AG08395 (cell line): ENCODE measurements around the gene PSMD14.
"Not testable (repeated sequence)": the region's sequence is repeated elsewhere in the genome, so short reads cannot be mapped to it uniquely, and the experiment has no call there.

ENCODE experiments used
- DNase-seq: peaks from one replicate; pipeline ENCODE4 v3.0.0; 2012; ENCODE audit warnings: mixed read lengths, low spot score

The PSMD14 gene

GRCh38 chr2:161308178-161308955 is at the start of gene PSMD14:
PSMD14 (plus strand) TSS chr2:161308425; CDS start chr2:161318826, 10,401 bp downstream.
- DNase-seq = peak; percentile 91

DNA sequence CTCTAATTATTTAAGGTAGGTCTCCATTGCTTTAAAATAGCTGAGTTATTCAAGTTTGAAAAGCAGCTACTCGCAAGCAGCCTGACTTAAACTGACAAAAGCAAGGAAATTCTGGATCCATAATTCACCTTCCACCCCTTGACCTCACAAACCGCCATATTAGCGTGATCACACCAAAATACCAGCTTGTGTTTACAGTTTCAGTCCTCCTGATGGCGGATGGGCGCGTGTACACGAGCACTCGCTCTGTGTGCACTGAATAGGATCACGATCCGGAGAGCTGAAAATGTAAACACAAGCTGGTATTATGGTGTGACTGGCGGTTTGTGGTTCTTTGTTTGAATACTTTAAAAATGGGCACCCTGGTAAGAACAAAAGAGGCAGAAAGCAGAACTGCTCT is 42.4 kb upstream of the PSMD14 start:
- no peak for DNase-seq

GRCh38 chr2:161269111-161269510 is 39.1 kb upstream of the PSMD14 start:
- no peak for DNase-seq

DNA sequence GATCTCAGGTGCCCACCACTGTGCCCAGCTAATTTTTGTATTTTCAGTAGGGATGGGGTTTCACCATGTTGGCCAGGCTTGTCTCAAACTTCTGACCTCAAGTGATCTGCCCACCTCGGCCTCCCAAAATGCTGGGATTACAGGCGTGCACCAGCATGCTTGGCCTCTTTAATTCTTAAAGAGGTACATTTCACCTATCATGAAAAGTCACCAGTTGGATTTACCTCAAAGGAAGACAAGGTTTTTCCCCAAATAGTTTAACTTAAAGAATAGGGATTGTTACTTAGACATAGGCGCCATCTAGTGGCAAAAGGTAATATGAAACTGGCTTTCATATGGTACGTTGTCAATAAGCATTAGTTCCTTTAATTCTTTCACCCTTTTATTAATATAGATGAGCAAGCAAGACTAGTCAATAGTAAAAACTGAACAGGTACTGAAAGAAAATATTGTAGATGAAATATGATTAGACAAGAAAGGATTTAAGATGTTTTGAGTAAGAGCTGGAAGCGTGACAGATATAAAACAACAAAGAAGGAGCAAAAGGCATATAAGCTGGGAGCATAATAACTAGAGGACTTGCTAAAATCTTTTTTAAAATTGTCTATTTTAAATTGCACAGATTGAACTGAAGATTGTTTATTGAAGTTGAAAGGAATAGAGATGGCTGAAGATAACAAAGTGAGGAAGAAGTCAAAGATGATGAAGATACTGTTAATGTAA is 35.0 kb upstream of the PSMD14 start:
- peak; percentile 38 for DNase-seq

DNA sequence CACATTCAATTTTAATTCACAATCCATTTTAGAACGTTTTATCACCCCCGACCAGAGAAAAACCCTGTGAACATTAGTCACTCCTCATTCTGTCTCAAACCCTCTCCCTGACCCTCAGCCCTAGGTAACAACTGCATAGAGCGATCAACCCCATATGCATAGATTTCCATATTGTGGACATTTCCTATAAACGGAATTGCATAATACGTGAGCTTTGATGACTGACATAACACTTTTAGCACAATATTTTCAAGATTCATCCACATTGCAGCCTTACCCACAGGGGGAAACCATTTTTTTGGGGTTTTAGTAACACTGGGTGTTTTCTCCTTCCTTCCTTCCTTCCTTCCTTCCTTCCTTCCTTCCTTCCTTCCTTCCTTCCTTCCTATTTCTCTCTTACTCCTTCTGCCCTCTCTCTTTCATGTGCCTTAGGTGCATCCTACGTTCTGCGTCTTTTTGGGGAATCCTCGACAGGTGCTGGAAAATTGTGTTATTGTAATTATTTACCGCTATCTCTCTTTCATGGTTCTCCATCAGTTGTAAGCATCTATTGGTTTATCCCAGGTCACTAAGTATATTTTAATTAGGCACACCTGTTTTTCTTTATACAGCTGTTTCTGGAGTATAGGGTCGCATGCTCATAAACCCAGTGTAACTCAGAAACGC is 29.5 kb upstream of the PSMD14 start:
- DNase-seq = peak; percentile 38

DNA sequence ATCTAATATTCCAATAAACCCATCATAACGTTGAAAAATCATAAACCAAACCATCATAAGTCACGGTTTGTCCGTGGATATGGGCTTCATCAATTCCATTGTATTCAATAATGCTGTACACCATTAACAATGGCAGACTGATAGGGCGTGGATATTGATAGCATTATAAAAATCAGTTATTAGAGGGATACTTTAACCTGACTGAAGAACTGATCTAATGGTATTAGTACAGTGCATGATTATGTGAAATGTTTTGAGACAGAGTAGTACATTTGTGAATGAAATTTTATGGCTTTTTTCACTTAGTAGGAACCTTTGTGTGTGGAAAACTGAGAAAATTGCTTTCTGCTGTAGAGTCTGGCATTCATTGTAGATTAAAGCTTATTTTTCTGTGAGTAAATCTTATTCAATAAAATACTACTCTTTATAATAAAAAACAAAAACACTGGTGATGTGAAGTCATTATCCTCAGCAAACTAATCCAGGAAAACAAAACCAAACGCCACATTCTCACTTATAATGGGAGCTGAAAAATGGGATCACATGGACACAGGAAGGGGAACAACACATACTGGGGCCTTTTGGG is 28.9 kb upstream of the PSMD14 start:
- DNase-seq = not testable (repeated sequence)

DNA sequence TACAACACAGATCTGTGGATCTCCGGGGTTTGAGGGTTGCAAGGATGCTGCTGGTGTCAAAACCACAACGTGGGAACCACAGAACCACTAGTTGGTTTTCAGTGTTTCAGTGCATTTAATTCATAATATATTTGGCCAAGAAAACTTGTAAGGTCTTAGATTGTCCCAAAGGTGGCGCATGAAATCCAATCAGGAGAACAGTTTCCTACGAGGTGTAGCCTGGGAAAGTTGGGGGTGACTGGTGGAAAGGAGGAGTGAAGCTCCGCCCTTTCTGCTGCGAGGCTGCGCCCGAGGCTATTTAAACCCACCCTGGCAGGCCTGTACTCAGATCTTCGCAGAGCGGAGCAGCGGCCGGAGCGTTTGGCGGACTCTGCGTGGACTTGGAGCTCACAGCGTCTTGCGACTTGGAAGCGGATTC is 27.3 kb upstream of the PSMD14 start:
- DNase-seq = not testable (repeated sequence)

GRCh38 chr2:161281615-161282310 is 26.5 kb upstream of the PSMD14 start:
- not testable (repeated sequence) for DNase-seq

GRCh38 chr2:161282311-161282644 is 25.9 kb upstream of the PSMD14 start:
- DNase-seq = not testable (repeated sequence)

- DNase-seq = peak; percentile 5
Observed at GRCh38 chr2:161283926-161284325, 24.3 kb upstream of the PSMD14 start.

- DNase-seq = no peak
Observed at GRCh38 chr2:161303535-161304050, 4.6 kb upstream of the PSMD14 start.

DNA sequence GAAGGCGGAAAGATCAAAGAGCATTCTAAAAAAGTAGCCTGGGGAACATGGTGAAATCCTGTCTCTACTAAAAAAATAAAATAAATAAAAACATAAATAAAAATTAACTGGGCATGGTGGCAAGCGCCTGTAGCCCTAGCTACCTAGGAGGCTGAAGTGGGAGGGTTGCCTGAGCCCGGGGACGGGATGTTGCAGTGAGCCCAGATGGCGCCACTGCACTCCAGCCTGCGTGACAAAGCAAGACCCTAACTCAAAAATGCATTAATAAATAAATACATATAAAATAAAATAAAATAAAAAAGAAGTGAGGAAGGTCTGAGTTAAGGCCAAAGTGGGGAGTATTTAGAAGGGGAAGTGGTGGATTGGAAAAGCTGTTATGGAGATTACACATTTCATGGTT is 1.3 kb upstream of the PSMD14 start:
- no peak for DNase-seq

- DNase-seq = no peak
Observed at GRCh38 chr2:161307676-161308075, 549 bp upstream of the PSMD14 start.

- peak; percentile 6 for DNase-seq
Observed at GRCh38 chr2:161312996-161313395, 4.8 kb downstream of the PSMD14 start.

DNA sequence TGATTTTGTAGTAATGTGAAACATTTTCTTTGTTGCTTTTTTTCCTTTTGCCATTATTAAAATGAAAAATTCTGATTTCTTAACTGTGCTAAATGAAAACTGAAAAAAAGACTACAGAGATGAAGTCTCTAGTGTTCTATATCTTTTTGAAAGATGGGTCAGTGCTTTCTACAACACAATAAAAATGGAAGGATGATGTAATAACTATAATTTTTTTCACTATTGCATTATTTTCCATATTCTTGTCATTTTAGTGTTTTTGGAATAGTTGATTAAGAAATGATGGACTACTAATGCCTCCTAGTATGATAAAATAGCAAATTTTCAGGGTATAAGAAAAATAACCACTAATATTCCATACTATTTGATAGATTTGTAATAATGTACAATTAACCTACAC is 7.2 kb downstream of the PSMD14 start:
- DNase-seq = no peak

DNA sequence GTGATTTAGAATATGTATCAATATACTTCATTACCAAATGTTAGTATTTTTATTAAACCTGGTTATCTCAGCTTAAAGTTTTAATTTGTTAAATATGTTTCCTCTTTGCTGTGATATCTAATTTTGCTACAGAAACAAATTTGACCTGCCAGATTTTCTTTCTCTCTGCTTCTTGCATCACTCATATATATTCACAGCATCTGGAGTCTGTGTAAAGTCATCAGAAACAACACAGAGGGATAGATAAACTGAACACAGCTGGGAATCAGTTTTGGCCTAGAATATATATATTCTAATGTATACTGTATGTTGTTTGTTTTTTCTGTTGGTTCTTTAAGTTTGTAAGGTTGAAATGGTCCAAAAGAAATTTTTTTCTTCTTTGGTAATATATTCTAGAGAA is 8.5 kb downstream of the PSMD14 start:
- DNase-seq = no peak

DNA sequence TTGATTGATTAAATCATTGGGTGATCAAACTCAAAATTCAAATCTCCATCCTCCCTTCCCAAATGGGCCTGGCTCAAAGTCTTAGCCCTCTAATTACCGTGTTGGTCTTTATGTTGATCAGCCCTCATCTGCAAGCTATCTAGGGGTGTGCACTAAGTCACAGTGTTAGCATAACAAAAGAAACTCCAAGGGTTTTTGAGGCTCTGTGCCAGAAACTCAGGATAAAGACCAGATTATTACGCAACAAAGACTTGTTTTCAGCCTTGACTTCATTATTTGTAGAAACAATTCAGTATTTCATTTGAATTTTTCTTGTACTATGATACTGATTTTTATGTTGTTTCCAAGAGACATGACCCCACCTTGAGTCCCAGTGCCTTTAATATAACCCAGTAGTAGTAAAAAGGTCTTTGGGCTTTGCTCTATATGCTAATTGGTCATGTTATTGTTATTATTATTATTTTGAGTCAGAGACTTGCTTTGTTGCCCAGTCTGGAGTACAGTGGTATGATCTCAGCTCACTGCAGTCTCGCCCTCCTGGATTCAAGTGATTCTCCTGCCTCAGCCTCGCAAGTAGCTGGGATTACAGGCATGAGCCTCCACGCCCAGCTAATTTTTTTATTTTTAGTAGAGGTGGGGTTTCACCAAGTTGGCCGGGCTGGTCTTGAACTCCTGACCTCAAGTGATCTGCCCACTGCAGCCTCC is 13.9 kb downstream of the PSMD14 start:
- DNase-seq = no peak

GRCh38 chr2:161324876-161325275 is 16.7 kb downstream of the PSMD14 start:
- DNase-seq = no peak

- DNase-seq = no peak
Observed at GRCh38 chr2:161327582-161327981, 19.4 kb downstream of the PSMD14 start.

DNA sequence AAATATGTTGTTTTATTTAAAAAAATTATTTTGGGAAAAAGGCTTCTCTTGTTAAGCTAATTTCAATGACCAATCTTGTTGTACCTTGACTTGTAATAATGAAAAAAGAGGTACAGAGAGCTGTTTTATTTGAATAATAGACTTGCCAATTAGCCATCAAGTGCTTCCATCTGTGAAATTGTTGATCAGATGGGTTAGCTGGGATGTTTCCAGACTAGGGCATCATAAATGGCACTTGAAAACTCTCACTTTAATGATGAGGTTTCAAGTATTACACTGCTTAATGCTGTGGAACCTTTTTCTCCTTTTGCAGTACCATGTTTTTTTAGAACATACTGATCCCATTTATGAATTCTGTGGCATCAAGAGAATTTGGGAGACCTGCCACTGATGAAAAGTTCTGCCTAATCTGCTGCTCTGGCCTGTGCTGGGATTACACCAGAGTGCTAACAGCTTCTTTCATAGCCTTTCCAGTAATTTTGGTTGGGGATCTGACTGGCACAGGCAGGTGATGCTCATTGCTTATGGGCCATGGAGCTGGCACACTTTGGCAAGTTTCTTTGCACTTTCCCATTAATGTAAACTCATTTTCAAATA is 24.2 kb downstream of the PSMD14 start:
- no peak for DNase-seq

- DNase-seq = no peak
Observed at GRCh38 chr2:161335626-161336025, 27.4 kb downstream of the PSMD14 start.
